IPS-NIHi11 (cell line): ENCODE data around the gene TMEM98.
A peak's percentile ranks its signal among the peaks of the same experiment; 100 is the strongest.
"Not testable (repeated sequence)": the region's sequence is repeated elsewhere in the genome, so short reads cannot be mapped to it uniquely, and the experiment has no call there.

Experiments used
- DNase-seq: peaks from one replicate; pipeline ENCODE4 v3.0.0; 2012; ENCODE audit warnings: mixed read lengths, low spot score

TMEM98 gene

GRCh38 chr17:32915245-32915644, 12.7 kb upstream of the TMEM98 start:
- DNase-seq: no peak

- DNase-seq: no peak
Measured at GRCh38 chr17:32916134-32916533, 11.8 kb upstream of the TMEM98 start.

DNA sequence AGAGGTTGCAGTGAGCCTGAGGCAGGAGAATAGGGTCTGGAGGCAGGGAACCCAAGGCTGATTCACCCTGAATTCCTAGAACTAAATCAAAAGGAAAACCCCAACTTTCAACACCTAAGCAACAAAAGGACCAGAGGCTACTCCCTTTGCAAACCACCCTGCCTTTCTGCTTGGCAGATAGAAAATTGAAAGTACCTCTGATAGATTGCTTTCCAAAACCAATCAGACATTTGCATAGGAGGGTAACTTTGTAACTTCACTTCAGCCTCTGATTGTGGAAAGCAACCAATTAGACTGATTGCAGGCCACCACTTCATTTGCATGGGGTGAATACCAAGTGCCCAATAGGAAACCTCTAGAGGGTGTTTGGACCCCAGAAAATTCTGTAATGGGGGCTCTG, 10.9 kb upstream of the TMEM98 start:
- no peak for DNase-seq

DNA sequence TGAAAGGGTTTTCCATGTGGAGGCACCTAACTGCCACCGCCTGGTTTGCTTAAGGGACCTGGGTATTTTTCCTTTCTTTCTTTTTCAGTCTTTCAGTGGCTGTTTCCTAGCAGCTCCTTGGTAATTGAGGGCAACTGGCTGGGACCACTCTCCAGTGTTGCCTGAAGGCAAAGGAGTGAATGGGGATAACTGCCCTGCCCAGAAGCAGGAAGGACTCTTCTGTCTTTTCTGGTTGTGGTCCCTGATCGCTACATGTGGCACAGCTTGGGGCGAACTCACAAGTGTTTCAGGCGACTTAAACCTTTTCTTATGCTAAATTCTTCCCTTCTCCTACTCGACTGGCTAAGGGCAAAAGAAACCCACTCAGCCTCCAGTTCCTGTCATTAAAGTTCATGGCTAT, 10.1 kb upstream of the TMEM98 start:
- DNase-seq: no peak

GRCh38 chr17:32919876-32920275, 8.1 kb upstream of the TMEM98 start:
- not testable (repeated sequence) for DNase-seq

- no peak for DNase-seq
Measured at GRCh38 chr17:32920293-32920692, 7.7 kb upstream of the TMEM98 start.

GRCh38 chr17:32921017-32921416, 6.9 kb upstream of the TMEM98 start:
- no peak for DNase-seq

DNA sequence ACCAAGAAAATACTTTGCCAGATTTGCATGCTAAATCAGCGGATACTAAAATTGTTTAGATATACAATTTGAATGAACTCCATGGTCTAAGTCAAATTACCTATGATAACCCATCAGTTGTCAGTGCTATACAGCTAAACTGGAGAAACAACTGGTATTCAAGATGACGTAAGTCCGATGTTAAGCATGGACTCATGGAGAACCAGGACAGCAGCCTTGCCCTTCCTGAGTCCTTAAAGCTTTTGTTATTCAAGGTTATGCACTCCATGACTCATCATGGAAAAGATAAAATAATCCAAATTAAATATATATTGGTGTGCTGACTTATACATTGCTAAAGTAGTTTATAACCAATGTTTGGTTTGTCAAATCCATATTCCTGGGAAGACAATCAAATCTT, 4.0 kb upstream of the TMEM98 start:
- DNase-seq: not testable (repeated sequence)

- DNase-seq: no peak
Measured at GRCh38 chr17:32926183-32926582, 1.8 kb upstream of the TMEM98 start.

GRCh38 chr17:32926789-32927188, 1.2 kb upstream of the TMEM98 start:
- not testable (repeated sequence) for DNase-seq

DNA sequence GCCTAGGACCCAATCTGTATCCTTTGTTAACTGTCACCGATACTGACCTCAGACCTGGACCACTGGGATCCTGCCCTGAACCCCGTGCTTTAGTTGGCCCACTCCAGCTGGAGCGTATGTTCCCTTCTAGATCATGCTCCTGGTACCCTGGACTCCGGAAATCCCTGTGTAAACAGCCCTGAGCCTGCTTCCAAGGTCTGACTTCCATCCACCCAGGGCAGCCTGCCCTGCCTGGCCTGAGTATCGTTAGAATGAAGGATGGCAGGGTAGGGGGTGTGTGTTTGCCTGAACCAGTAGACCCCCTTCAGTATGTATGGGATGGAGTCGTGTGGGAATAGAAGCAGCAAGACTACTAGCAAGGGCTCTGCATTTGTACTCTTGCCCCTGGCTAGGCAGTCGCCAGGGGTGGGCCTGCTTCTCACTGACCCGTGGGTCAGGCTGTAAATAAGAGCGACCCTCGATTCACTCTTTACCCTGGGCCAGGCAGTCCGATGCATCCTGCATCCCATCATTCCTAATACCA, 691 bp upstream of the TMEM98 start:
- no peak for DNase-seq

DNA sequence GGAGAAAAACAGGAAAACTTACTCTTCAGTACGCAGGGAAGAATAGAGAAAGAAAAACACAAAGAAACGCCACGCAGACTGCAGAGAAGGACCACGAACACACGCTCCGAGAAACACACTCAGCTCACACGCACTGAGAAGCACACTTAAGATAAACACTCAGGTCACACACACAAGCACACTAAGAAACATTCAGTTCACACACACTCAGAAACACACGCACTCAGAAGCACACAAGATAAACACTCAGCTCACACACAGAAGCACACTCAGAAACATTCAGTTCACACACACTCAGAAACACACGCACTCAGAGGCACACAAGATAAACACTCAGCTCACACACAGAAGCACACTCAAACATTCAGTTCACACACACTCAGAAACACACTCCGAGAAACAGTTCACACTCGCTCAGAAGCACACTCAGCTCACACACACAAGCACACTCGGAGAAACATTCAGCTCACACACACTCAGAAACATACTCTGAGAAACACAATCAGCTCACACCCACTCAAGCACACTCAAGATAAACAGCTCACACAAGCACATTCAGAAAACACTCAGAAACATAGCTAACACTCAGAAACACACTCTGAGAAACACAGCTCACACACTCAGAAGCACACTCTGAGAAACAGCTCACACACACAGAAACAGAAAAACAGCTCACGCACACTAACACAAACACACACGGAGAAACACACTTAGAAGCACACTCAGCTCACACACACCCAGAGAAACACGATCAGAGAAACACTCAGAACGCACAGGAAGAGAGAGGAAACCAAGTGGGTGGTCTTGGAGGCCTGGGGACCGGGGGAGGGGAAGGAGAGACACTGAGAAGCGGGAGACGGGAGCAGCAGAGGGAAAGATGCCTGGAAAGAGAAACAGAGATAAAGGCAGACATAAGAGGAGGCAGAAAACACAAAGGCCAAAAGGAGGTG, 908 bp downstream of the TMEM98 start:
- DNase-seq: peak; percentile 44

- DNase-seq: no peak
Measured at GRCh38 chr17:32929588-32929987, 1.6 kb downstream of the TMEM98 start.

DNA sequence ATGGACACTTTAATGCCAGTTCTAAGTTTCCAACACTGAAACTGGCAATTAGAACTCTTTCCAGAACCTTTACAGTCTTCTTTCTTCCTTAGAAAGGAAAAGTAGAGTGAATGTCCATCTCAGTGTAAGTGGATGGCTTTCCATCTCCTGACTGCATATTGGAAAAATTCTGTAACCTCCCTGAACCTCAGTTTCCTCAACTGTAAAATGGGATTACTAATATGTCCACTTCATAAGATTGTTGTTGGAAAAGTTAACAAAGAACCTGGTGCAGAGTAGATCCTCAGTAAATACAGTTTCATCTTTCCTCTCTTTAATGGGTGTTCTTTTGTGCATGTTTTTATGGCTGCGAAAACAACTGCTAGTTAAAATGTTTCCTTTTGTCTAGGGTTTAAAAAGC, 2.6 kb downstream of the TMEM98 start:
- no peak for DNase-seq

DNA sequence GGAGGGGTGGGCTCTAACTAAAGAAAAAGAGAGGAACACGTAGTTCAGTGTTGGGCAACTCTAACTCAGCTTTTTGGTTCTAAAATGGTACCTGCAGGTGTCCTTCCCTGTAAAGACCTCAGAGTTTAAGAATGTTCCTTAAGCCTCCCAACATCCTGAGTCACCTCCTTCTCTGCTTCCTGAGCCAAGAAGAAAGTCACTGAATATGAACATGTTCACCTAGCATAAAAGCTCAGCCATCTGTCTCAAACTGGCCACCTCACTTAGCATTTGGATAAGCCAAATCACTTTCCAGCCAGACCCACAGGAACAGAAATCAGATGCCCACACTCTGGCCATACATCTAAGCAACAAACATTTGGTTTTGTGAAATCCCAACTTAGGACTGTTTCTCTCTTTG, 3.7 kb downstream of the TMEM98 start:
- DNase-seq: no peak

- no peak for DNase-seq
Measured at GRCh38 chr17:32933881-32934280, 5.9 kb downstream of the TMEM98 start.

DNA sequence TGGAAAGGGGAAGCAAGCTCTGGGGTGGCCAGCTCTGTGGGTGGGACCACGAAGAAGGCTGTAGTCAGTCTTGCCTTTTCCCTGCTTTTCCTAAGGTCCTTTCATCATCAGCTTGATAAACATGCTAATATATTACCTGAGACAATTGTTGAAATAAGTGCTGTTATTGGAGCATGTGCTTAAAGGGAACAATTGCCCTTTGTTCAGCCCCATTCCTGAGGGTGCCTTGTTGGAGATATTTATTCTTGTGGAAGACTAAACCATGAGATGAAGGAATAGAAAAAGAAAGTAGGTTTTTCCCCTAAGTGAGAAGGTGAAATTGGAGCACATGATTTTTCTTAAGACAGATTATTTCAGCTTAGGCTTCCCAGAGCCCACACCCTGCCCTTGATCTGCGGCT, 7.8 kb downstream of the TMEM98 start:
- DNase-seq: no peak

DNA sequence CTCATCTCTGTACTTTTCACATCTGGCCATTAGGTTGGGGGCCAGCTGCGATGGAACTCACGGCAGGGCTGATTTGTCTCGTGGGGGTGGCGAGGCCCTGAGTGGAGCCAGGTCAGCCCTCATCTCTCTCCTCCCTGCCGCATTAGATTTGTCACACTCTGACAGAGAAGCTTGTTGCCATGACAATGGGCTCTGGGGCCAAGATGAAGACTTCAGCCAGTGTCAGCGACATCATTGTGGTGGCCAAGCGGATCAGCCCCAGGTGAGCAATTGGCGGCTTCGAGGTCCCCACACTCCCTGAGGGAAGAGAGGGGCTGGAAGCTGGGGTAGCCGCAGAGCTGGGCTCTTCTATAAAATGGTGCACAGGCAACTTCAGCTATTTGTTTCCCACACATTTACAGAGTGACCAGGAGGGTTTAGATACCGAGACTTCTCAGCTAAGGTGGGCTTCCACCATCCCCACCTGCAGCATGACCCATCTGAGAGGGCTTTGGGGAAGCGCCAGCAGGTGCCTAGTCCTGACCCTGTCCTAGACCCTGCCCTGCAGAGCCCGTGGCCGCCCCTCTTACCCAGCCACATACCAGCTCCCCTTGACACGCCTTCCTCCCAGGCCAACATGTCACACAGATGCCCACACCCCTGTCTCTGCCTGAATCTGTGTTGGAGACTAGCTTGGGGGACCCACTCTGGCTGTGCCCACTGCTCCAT, 8.4 kb downstream of the TMEM98 start:
- DNase-seq: no peak

DNA sequence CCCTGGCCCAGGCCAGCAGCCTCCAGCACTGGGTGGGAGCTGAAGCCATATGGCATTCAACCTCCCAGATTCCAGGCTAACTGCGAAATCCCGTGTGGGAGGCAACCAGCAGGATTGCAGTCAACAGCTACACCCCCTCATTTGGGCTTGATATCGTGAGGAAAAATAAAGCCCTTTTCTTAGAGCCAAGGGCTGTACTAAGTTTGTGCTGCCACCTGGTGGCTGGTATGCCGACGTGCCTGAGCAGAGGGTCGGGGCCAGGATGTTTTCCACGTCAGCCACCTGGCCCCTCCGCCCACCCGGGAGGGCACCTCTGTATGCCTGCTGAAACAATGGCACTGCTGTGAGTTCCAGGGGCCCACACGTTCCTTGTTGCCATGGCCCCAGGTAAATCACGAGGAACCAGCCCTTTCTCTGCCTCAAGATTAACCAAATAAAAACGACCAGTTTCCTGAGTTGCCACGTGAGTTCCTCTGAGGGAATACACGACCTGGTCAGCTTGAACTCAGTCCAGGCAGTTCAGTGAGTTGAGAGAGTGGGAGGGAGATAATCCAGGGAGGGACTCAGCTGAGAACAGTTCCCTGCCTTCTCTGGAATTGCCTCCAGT, 9.0 kb downstream of the TMEM98 start:
- peak; percentile 93 for DNase-seq

DNA sequence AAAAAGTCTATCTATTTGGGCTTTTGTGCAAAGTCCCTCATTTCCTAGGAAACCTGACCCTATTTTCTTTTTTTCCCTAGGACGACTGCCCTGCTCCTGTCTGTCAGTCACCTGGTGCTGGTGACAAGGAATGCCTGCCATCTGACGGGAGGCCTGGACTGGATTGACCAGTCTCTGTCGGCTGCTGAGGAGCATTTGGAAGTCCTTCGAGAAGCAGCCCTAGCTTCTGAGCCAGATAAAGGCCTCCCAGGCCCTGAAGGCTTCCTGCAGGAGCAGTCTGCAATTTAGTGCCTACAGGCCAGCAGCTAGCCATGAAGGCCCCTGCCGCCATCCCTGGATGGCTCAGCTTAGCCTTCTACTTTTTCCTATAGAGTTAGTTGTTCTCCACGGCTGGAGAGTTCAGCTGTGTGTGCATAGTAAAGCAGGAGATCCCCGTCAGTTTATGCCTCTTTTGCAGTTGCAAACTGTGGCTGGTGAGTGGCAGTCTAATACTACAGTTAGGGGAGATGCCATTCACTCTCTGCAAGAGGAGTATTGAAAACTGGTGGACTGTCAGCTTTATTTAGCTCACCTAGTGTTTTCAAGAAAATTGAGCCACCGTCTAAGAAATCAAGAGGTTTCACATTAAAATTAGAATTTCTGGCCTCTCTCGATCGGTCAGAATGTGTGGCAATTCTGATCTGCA, 12.9 kb downstream of the TMEM98 start:
- no peak for DNase-seq

GRCh38 chr17:32941419-32942032, 13.6 kb downstream of the TMEM98 start:
- DNase-seq: no peak

GRCh38 chr17:32943206-32943605, 15.3 kb downstream of the TMEM98 start:
- DNase-seq: no peak
